HG03060 (cell line): ENCODE measurements around the gene PCSK2.

ENCODE experiments used
- ATAC-seq: cut with Tn5 transposase; IDR thresholded peaks from one replicate; pipeline ENCODE4 v1.9.1; 2021; ENCODE audit warnings: low read depth, moderate number of reproducible peaks; ENCODE audit not compliant: unreplicated experiment

The PCSK2 gene

DNA sequence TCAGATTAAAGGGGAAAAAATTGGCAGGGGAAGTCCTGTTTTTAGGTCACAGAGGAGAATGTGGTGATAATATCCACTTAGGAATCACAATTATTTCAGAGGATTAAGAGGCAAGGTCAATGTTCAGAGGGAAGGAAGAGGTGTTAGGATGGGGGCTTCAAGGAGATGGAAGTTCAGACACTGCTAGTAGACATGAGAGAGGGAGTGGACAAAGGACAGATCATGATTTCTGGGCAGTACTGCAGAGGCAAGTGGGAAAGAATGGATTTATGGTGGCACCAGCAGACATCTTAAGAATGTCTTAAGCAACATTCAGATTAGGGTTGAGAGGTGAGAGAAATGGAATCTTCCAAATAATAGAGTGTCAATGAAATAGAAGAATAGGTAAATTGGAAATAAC, 9.9 kb downstream of the PCSK2 start:
- no peak for ATAC-seq

DNA sequence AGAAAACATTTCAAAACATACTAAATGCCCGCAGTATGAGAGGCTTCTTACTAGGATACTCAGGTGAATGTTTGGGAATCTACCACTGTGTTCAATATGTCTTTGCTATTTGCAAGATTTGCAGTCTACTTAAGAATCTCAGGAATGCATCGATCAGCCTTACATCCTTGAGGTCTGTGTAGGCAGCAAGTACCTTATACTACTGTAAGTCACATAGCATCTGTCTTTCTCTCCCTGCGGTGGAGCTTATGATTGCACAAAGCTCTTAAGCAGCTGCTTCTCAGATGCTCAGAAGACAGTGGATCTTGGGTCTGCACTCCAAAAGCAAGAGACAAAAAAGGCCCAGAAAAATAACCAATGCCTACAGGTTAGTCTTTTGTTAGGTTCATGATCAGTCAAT, 21.4 kb downstream of the PCSK2 start:
- ATAC-seq = no peak

DNA sequence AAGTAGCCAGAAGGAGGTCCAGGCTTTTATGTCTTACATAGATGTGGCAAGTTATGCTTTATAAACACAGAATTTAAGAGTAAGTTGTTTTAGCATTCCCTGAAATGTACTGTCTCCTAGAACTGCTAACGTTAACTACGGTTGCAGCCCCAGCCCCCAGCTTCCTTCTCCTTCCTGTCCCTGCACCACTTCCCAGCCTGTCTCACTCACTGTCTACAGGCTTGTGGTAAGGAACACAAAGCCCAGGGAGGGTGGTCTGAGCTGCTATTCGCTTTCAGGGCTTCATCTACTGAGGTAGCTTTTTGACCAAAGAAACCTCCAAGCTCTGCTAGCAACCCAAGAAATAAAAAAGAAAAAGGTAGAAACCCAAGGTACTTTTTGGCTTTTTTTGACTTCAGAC, 35.9 kb downstream of the PCSK2 start:
- no peak for ATAC-seq

DNA sequence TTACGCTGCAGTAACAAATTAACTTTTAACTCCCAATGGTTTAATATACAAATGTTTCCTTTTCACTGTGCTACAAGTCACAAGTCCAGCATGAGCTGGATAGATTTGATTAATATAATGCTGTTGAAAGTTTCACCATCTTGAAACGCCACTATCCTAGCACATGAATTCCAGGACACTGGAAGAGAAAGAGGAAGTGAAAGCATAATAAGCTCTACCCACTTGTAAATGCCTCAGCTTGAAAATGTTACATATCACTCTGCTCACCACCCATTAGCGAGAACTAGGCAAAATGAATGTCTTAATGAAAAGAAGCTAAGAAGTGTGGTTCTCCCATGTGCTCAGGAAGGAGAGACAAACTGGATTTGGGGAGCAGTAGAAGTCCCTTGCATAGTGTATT, 46.9 kb downstream of the PCSK2 start:
- no peak for ATAC-seq

DNA sequence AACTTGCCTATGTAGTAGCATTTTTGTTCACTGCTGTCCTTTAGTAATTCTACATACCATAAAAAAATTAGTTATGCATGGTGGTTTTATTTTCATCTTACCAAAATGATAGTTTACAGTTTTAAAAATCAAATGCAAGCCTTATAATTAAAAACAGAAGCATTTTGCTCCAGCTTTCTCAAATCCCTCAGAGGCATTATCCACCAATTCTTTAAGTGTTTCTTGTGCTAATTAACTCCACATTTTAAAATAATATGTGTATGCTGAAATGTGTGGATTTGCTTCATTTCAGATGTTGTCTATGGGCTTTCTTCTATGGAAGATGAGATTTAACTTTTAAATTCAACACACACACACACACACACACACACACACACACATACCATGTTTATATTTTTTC, 49.3 kb downstream of the PCSK2 start:
- ATAC-seq = no peak

DNA sequence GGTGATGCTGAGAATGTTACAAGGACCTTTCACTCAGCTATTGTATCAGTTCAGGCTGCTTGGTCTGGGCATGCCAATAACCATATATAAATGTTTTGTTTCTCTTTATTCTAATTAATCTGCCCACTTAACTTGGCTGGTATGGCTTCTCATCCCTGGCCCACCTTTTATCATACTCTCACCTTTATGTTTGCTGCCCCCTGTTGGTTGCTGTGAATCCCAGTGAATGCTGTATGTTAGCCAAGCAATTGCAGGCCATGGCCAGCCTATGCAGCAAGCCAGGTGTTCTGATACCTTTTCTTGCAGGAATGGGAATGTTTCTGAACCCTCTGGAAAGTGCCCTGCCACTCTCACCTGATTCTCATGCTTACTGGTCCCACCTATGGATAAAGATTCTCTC, 54.6 kb downstream of the PCSK2 start:
- ATAC-seq = no peak

DNA sequence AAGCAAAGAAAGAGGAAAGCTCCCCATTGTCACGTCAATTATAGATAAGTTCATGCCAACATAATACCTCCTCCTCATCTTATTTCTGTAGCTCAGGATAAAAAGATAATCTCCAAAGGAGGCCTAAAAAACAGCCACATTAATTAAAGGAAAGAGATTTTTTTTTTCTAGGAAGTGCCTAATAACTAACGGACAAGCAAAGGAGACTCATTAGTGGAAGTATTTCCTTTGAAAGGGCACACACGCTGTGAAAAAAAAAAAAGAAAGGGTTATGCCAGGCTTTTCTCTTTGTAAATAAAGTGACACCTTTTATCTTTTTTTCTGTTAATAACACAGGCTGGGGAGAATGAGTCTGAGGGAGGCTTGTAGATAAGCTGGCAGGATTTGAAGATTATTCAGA, 55.7 kb downstream of the PCSK2 start:
- ATAC-seq = no peak

DNA sequence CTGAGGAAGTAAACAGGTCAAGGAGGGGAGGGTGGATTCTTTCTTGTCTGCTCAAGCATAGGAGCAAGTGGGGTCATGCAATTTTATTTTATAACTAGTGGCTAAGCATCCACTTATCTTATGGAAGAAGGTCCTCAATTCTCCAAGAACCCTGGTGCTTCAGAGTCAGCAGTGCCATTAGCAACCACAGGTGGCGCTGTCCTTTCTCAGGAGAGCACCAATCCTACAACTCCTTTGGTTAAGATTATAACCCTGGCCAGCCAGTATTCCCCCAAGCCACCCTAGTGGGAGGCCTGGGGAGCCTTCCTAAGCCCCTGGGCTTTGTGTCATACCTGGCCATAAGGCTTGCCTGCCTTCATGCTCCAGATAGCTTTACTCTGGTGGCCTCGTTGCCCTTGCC, 60.7 kb downstream of the PCSK2 start:
- no peak for ATAC-seq

DNA sequence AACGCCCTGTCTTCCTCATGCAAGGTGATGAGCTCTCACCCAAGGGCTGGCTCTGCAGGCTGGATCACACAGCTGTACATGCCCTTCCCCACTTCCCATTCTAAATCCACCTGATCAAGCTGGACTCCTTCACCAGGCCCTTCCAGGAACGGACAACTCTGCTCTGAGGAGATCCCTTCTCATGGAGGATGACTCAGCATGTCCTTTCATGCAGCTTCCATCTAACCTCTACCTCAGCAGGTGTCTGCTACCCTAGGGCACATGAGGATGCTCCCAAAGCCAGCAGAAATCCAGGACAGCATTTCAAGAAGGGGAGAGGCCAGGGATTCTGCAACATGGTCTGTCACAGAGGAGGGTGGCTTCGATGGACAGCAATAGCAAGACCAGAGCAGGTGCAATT, 61.2 kb downstream of the PCSK2 start:
- no peak for ATAC-seq

DNA sequence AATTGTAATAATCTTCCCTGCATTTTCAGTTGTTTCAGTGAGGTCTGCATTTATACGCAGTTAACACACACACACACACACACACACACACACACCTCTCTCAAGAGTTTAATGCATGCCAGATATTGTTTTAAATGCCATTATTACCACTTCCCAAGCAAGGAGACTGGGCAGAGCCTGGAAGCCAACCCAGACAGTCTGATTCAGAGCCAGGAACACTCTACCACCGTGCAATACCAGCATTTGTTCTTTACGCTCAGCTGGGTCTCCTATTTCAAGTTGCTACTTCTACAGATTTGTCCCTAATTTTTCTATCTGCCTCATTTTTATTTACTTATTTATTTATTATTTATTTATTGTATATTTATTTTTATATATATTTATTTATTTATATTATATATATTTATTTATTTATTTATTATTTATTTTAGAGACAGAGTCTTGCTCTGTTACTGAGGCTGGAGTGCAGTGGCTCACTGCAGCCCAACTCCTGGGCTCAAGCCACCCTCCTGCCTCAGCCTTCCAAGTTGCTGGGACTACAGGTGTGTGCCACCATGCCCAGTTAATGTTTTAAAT, 68.4 kb downstream of the PCSK2 start:
- no peak for ATAC-seq

DNA sequence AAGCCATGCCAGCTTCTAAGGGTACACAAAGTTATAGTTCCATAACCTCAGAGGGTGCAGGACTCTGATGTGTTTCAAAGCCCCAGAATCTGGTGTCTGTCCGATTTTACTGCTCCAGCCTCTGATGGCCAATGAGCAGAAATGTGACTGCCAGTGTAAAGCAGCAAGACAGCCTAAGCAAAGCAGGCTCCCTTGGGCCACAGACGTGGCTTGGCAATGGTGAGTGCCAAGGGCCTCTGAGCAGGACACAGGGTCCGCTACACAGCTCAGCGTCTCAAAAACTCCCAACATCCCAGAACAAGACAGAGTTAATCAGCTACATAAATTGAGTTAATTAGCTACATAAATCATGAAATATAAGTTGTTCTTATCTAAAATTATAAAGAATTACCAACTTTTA, 69.2 kb downstream of the PCSK2 start:
- no peak for ATAC-seq

DNA sequence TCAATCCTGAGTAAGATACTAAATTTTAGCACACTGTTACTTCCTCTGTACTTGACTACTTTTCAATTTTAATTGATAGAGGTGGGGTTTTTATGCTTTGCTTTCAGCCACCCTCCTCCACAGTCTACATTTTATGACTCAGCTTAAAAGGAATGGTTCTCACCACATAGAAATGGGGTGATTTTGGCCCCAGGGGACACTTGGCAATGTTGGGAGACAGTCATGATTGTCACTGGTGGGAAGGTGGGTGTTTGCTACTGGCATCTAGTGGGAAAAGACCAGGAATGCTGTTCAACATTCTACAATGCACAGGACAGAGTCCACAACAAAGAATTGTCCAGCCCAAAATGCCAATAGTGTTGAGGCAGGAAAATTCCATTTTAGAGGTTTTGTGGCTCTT, 71.3 kb downstream of the PCSK2 start:
- ATAC-seq = no peak

DNA sequence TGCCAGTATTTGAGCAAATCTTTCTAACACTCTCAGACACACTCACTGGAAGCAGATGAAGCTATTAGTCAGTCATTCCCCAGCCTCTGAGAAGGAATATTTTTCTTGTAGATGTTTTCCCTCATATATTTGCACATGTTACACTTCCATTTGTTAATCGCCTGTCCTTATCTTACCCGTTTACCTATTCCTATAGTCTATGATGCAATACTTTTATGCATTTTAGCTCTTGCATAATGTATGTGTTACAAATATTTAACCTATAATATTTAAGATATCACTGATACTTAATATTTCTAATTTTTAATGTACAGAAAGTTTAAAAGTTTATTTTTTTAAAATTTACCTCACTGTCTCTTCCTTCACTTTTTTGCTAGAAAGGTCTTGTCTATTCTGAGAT, 71.9 kb downstream of the PCSK2 start:
- no peak for ATAC-seq

DNA sequence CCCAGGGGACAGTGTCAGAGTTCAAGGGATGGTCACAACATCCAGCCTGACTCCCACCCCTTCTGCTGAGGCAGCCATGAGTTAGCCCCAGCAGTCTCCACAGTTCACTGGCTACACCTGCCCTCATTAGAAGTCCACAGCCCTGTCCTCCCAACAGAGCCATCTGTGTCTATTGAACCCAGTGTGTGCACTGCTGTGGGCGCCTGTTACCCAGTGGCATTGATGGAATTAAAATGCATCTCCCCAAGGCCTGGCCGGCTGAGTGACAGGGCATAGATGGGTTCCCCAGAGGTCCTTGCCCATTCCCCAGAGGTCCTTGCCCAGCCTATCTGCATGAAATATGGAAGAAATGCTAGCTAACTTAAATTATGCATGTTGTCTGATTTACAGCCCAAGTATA, 73.3 kb downstream of the PCSK2 start:
- ATAC-seq = no peak

DNA sequence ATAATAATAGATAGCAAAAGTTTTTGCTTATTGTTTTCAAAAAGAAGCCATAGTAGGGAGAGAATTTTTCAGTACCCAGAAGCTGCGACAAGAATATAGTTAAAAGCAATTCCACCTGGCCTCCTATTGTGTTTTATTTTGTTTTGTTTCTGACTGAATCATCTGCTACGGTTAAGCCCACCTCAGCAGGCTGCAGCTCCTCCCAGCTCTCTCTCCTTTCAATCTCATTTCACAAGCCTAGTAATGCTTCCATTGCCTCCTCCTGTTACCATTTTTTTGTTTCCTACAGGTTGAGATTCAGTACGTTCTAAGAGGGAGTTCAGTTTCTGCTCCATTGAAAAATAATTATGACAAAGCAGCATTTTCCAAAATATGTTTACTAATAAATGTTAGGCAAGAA, 77.9 kb downstream of the PCSK2 start:
- ATAC-seq = no peak

DNA sequence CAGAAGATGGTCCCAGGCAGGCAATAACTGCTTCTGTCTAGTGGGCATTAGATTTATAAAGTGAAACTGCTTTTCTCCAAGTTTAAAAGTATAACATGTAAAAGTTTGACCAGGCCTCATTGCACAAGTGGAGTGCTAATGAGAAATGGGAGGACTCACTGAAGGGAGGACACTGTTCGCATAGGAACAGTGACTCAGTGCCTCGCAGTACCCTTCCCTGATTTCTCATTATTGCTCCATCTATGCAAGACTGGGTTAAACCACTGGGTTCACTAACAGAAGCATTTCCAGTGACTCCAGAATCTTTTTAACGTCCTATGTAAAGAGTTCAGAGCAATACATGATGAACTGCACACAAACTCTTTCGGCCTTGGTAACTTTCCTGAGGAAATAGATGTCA, 79.6 kb downstream of the PCSK2 start:
- ATAC-seq = no peak

DNA sequence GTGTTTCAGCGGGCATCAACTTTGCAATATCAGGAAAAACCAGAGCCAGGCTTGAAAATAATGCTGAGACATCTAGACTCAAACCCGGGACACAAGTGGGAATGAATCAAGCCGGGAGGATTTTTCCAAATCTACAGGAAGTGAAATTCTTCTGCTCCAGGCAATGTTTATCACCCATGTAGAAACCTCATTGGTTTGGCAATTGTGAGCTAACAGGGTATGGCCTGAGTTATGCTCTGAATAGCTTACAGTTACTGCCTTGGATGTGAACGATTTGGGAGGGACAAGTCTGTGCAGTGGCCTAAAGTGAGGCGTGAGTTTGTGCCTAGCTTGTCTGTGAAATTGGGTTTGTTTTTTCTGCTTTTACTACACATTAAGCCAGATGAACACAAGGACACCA, 87.4 kb downstream of the PCSK2 start:
- no peak for ATAC-seq

DNA sequence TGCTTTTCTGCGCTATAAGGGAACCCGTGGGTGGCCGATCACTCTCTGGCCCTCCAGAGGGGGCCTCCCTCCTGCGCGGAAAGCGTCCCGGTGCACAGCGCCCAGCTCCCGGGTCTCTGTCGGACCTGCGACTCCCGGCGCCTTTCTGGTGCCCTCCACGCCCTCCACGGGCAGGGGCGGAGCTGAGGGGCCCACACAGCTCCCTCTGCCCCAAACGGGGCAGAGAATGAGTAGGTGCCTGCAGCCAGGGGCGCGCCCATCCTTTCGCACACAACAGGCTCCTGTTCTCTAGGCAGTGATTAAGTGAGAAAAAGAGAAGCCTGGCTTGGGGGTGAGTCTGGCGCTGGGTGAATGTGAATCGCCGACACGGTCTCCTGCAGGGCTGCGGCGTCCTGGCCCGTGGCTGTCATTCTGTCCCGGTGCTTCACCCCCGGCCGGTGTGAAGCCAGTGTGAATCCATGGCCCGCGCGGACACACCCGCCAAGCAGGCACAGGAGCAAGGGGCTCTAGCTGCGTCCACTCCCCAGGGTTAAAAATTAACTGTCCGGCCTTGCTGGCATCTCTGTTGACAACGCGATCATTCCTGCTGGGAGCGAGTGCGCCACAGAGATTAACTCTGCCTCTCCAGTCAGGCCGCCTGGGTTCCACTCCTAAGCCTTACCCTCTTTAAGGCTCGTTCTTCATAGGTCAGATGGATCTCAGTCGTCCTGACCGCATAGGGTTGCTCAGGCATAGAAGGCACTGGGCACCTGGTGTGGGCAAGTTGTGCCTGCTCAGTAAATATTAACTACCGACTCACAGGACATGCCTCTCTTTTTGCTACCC, 88.8 kb downstream of the PCSK2 start:
- no peak for ATAC-seq

DNA sequence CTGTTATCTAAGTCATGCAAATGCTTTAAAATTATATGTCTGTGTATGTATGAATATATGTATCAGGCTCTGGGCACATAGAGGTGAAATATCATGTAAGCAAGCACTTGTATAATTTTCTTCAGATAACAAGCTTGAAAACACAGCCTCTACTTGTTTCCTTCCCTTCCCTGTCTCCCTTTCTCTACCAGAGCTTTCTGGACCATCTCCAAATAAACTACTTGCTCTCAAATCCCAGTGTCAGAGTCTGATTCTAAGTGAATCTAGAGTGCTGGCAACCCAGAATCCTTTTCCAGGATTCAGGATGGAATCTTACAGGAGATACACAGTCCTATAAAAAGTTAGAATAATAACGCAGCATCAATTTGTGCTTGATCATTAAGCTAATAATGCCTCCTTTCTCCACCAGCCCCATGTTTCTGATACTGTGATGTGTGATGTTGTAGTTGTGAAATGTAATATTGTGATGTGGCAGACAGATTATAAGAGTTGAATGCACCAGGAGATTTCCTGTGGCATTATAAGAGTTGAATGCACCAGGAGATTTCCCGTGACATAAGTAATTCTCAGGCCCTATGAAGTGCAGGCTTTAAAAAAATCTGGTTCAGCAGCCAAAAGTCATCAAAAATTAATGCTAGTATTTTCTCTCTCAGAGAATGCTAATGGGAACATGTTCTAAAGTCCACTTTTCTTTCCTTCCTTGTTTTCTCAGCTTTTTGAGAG, 89.6 kb downstream of the PCSK2 start:
- ATAC-seq = no peak

DNA sequence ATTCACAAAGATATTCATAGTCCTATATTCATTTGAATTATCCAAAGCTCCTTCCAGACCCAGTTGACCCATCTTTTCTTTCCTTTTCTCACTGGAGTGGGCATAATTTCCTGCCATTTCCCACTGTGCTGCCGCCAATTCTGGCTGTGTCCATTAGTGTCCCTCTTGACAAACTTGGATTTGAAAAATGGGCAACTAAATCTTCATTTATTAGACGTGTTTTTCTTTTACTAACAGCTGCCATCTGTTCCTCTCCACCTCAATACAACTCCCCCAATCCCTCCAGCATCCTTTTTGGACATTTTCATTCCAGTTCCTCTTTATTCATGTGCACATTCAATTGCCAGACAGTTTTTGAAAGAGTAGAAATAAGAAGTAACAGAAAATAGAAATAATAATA, 90.5 kb downstream of the PCSK2 start:
- ATAC-seq = no peak

DNA sequence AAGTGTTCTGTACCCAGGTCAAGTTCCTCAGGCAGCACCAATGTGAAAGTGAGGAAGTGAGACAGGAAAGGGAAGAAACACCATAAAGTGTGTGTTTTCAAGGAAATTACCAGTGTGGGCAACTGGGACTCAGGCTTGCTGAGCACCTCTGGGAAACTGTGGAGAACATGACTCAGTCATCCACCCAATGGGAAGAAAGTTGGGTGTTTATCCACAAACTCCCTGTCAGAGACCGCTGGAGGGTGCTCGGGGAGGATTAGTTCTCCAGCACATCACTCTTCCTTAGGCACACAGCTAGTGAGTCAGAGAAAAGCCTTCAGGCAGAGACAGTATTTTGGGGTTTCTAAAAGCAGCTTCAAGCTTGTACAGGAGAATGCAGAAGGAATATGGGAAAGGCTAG, 93.6 kb downstream of the PCSK2 start:
- ATAC-seq = no peak

DNA sequence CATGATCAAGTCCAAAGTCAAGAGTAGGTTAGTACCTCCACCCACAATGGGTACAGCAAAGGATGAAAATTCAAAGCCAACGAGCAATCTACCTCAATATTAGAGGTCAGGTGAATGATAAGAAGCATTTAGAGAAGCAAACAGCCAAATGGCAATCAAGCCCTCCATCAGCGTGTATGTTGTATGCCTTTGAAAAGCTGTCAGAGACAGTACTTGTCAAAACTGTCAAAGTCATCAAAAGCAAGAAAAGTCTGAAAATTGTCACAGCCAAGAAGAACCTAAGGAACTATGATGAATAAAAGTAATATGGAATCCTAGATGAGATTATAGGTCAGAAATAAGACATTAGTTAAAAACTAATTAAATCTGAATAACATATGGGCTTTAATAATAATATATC, 99.3 kb downstream of the PCSK2 start:
- no peak for ATAC-seq
